Astrocyte of the spinal cord (primary cell): Measurements from ENCODE around the gene ENO3.
A peak's percentile ranks its signal among the peaks of the same experiment; 100 is the strongest.

ENCODE experiments used
- DNase-seq: peaks from one replicate; pipeline ENCODE4 v3.0.0; 2011; ENCODE audit warnings: low read depth, low spot score
- H3K4me3 ChIP-seq: 2 replicates; pipeline ENCODE4 v1.5.1; 2011; ENCODE audit warnings: low read depth, mild to moderate bottlenecking, low read length, moderate library complexity
- in situ Hi-C: cut with HindIII; loops from 2 replicates; pipeline ENCODE4 v1.10.0; 2017; ENCODE audit warnings: low sequenced_read_pairs
- TF ChIP-seq, protein P1 (sequence below): IDR thresholded peaks from 2 replicates; pipeline ENCODE4 v1.5.1; 2012; ENCODE audit warnings: low read depth, mild to moderate bottlenecking, low read length, inconsistent platforms

Gene ENO3

DNA sequence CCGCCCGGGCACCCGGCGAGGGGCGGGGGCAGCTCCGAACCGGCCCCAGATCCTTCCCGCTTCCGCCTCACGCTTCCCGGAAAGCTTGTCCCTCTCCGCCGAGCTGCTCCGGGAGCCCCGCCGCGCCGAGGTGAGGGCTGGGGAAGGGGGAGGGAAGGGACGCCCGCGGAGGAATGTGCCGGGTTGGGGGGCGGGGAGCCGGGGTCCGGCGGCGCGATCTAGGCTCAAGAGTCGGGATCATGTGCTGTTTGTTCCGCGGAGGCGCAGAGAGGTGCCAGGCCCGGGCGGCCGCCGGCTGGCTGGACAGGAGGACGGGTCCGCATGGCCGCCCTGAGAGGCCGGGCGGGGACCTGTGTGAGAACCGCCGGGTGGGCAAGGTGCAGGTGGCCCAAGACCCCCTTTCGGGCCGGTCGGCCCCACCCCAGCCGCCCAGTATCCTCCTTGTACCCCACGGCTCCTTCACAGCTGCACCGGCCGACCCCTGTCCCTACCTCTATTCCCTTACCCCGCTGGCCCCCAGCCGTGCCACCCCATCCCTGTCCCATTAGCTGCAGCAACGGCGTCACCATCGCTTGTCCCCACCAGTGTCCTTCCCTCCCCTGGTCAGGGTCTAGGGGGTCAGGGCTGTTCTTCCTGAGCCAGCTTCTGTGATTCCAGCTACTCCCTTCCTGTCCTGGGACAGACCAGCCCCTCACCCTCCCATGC lies 47.3 kb downstream of the ENO3 start:
- in situ Hi-C loops = no loop called here
- TF ChIP-seq, protein P1, sequence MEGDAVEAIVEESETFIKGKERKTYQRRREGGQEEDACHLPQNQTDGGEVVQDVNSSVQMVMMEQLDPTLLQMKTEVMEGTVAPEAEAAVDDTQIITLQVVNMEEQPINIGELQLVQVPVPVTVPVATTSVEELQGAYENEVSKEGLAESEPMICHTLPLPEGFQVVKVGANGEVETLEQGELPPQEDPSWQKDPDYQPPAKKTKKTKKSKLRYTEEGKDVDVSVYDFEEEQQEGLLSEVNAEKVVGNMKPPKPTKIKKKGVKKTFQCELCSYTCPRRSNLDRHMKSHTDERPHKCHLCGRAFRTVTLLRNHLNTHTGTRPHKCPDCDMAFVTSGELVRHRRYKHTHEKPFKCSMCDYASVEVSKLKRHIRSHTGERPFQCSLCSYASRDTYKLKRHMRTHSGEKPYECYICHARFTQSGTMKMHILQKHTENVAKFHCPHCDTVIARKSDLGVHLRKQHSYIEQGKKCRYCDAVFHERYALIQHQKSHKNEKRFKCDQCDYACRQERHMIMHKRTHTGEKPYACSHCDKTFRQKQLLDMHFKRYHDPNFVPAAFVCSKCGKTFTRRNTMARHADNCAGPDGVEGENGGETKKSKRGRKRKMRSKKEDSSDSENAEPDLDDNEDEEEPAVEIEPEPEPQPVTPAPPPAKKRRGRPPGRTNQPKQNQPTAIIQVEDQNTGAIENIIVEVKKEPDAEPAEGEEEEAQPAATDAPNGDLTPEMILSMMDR = no peak
- peak; percentile 17 for DNase-seq
- peak overlapping the region; percentile 89 for H3K4me3 ChIP-seq

DNA sequence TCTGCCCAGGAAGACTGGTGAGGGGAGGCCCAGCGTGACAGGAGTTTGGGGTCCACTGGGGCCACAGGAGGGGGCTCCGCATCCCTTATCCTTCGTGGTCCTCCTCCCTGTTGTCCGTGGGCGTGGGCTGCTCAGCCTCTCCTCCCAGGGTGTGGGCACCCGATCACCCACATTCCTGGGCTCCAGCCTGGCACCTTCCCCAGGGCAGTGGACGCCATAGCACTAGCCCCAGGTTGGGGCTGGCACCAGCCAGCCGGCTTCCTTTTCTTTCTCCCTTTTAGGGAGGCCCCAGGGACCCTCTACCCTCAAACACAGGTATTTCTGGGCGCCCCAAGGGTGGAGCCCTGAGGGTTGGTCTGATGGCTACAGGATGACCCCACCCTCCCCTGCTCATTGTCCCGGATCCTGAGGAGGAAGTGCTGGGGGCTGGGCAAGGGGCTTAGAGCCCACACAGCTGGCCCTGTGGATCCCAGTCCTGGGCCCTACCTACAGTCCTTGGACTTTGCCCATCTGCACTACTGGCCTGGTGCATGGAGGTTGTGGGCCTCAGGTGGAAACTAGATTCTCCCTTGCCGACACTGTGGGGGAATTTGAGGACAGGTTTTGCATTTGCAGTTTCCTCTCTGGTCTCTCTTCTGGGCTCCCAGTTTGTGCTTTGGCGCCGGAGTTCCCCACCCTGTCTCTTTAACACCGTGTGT lies 48.0 kb downstream of the ENO3 start:
- TF ChIP-seq, protein P1 = no peak
- in situ Hi-C loops = no loop called here
- DNase-seq = no peak
- H3K4me3 ChIP-seq = peak overlapping the region; percentile 89

DNA sequence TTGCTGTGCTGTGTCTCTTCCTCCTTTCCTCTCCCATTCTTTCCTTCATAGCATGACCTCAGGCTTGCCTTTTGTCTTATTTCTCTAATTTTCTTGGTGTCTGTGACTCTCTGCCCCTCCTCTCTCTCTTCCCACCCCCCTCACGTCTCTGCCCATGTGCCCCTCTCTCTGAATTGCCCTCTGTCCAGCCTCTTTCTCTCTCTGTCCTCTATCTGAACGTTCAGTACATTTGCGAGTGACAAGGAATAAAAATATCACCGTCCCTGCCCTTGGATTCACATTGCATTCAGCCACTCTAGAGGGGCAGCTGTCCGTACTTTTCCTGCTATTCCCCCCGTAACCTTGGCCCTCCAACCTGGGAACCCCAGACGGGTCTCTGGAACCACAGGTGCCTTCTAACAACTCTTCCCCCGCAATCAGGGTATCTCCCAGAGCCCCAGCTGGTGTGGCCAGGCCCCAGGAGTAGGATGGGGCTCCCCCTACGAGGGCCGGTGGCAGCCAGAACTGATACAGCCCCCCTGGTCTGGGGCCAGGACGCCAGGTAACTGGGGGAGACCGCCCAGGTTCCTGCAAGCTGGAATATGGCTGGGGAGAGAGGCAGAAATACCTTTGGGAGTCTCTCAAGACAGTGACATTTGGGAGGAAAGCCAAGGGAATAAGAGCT lies 48.6 kb downstream of the ENO3 start:
- TF ChIP-seq, protein P1 = no peak
- no peak for DNase-seq
- H3K4me3 ChIP-seq = peak overlapping the region; percentile 89
- in situ Hi-C loops = no loop called here

DNA sequence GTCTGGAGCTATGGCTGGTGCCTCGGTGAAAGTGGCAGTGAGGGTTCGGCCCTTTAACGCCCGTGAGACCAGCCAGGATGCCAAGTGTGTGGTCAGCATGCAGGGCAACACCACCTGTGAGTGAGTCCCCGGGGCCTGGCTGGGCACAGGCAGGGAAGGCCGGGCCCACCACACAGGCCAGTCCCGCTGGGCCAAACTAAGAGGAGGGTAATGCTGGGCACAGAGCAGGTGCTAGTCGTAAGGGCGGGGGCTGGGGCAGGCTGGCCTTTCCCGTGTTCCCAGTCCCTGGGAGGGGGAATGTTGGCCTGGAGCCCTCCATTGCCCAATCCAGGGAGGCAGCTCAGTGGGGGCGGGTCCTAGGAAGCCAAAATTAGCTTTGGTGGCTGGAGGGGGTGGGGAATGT lies 49.3 kb downstream of the ENO3 start:
- DNase-seq = no peak
- in situ Hi-C loops = no loop called here
- no peak overlapping the region for H3K4me3 ChIP-seq
- TF ChIP-seq, protein P1 = no peak

DNA sequence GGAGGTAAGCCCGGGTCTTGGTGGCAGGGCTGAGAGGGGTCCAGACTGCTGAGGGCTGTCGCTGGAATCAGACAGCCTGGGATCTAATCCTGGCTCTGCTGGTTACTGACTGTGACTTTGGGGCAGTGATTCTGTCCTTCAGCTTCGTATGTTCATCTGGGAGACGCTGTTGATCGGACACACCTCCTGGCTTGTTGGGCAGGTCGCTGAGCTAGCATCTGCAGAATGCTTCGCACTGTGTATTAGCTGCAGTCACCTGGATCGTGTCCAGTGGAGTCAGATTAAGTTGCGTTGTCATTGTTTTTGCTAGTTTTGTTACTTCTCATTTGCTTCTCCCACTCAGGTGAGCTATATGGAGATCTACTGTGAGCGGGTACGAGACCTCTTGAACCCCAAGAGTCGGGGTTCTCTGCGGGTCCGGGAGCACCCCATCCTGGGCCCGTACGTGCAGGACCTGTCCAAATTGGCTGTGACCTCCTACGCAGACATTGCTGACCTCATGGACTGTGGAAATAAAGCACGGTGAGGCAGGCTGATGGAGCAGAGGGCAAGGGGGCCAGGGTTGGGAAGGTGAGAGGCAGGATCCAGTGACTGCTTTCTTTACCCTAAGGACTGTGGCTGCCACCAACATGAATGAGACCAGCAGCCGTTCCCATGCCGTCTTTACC lies 51.3 kb downstream of the ENO3 start:
- H3K4me3 ChIP-seq = no peak overlapping the region
- in situ Hi-C loops = no loop called here
- no peak for DNase-seq
- TF ChIP-seq, protein P1 = no peak

DNA sequence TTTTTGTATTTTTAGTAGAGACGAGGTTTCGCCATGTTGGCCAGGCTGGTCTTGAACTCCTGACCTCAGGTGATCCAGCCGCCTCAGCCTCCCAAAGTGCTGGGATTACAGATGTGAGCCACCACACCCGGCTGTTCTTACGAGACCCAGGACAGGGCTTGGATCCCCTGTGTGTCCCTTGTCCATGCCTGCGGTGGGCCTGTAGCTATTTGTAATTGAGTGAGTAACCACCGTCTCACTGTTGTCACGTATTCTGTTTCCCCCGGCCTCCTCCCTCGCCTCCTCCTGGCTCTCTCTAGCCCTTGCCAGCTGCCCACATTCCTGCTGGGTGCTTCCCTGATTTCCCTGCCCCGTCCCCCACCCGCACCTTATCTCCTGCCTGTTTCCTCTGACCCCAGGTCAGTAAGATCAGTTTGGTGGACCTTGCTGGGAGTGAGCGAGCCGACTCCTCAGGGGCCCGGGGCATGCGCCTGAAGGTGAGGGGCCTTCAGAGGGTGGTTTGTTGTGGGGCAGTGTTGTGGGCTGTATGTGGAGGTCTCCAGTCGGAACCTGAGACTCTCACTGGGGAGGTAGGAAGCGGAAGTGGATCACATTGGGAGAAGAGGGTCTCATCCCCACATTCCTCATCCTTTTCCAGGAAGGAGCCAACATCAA lies 52.4 kb downstream of the ENO3 start:
- no peak overlapping the region for H3K4me3 ChIP-seq
- no peak for DNase-seq
- TF ChIP-seq, protein P1 = no peak
- in situ Hi-C loops = no loop called here
